Measurements from ENCODE around the gene SULF2.

SULF2 gene

GRCh38 chr20:47821481-47822100, 36.3 kb upstream of the SULF2 start:
- Histone ChIP-seq H3K27me3 (ENCODE audit: insufficient read depth, poor library complexity, severe bottlenecking) (peaks cover 5% of the 10 kb centered on the region), H3K4me3 (replicated peaks; ENCODE audit: insufficient read depth, low read length) (no peak overlapping the region), H3K27ac (replicated peaks) (no peak overlapping the region)
- no peak for DNase-seq (ENCODE audit: low read depth in 1 of 2, low spot score in 1 of 2)
- TF ChIP-seq REST (IDR thresholded peaks at IDR 0.05; ENCODE audit: insufficient replicate concordance, low read depth), result no peak
- no peak for TF ChIP-seq SPI1 (IDR thresholded peaks at IDR 0.05; ENCODE audit: borderline replicate concordance, low read depth)
- no peak for TF ChIP-seq POLR2AphosphoS5 (IDR thresholded peaks at IDR 0.05; ENCODE audit: low read depth)
- TF ChIP-seq GABPA (IDR thresholded peaks at IDR 0.05; ENCODE audit: low read depth), result no peak
- TF ChIP-seq CTCF (IDR thresholded peaks at IDR 0.05; ENCODE audit: insufficient read depth, low read length), result no peak

GRCh38 chr20:47818996-47819609, 33.8 kb upstream of the SULF2 start:
- DNase-seq (ENCODE audit: low read depth in 1 of 2, low spot score in 1 of 2), result no peak
- TF ChIP-seq POLR2AphosphoS5 (IDR thresholded peaks at IDR 0.05; ENCODE audit: low read depth), result no peak
- no peak for TF ChIP-seq REST (IDR thresholded peaks at IDR 0.05; ENCODE audit: insufficient replicate concordance, low read depth)
- TF ChIP-seq SPI1 (IDR thresholded peaks at IDR 0.05; ENCODE audit: borderline replicate concordance, low read depth), result no peak
- no peak for TF ChIP-seq GABPA (IDR thresholded peaks at IDR 0.05; ENCODE audit: low read depth)
- TF ChIP-seq CTCF (IDR thresholded peaks at IDR 0.05; ENCODE audit: insufficient read depth, low read length), result no peak
- Histone ChIP-seq H3K27ac (replicated peaks) (no peak overlapping the region), H3K4me3 (replicated peaks; ENCODE audit: insufficient read depth, low read length) (no peak overlapping the region), H3K27me3 (ENCODE audit: insufficient read depth, poor library complexity, severe bottlenecking) (peaks cover 8% of the 10 kb centered on the region)

- TF ChIP-seq REST (IDR thresholded peaks at IDR 0.05; ENCODE audit: insufficient replicate concordance, low read depth) (no peak), CTCF (IDR thresholded peaks at IDR 0.05; ENCODE audit: insufficient read depth, low read length) (no peak), POLR2AphosphoS5 (IDR thresholded peaks at IDR 0.05; ENCODE audit: low read depth) (no peak), SPI1 (IDR thresholded peaks at IDR 0.05; ENCODE audit: borderline replicate concordance, low read depth) (no peak), GABPA (IDR thresholded peaks at IDR 0.05; ENCODE audit: low read depth) (no peak)
- Histone ChIP-seq H3K27ac (replicated peaks) (no peak overlapping the region), H3K4me3 (replicated peaks; ENCODE audit: insufficient read depth, low read length) (no peak overlapping the region), H3K27me3 (ENCODE audit: insufficient read depth, poor library complexity, severe bottlenecking) (peaks cover 8% of the 10 kb centered on the region)
- no peak for DNase-seq (ENCODE audit: low read depth in 1 of 2, low spot score in 1 of 2)
These were observed 33.2 kb upstream of the SULF2 start for GRCh38 chr20:47818466-47818865.
